Measurements from ENCODE around the gene GALK2.

DNA sequence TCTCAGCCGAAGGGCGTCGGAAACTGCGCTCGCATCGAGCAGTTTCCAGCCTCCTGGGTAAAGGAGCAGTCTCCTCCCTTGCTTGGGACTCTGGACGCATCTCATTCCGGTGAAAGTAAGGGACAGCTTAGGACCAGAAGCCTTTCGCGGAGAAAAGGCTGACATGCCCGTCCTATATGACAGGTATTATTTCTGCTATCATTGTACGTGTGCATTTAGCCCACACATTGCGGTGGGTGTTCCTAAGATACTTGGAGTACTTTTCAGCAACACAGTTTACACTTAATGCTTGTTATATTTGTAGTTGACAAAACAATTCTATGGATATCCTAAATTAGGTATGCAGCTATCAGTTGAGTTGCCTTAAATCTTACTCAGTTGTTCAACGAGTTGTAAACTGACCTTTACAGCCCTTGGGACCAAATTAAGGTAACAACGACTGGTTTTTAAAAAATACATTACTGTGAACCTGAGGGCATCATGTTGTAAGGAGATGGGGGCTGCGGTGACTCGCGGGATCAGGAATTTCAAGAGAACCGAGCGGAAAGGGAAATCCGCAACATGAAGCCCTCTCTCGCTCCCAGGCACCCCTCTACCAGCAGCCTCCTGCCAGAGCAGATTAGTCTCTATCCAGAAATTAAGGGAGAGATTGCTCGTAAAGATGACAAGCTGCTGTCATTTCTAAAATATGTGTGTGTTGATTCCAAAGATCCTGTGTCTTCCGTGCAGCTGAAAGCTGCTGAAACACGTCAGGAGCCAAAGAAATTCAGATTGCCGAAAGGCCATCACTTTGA, 14.0 kb upstream of the GALK2 start:
- TF ChIP-seq CTCF (IDR thresholded peaks at IDR 0.05) (no peak), POLR2A (IDR thresholded peaks at IDR 0.05) (no peak), POLR2AphosphoS5 (IDR thresholded peaks at IDR 0.05; ENCODE audit: insufficient read depth in 1 of 2, low read depth in 1 of 2) (no peak)
